ENCODE data around the gene DCAF12L2. TPM values are rescaled to one million over a fixed set of nuclear protein-coding genes. Genes with fewer than 3 reads are reported as not detected.
"Not testable (repeated sequence)": the region's sequence is repeated elsewhere in the genome, so short reads cannot be mapped to it uniquely, and the experiment has no call there.

DCAF12L2 gene
- total RNA-seq (2014; rRNA removed; shearing (Covaris generic); ENCODE audit: low replicate concordance): 0.22 TPM in 1 of 2 replicates, not detected in the other

DNA sequence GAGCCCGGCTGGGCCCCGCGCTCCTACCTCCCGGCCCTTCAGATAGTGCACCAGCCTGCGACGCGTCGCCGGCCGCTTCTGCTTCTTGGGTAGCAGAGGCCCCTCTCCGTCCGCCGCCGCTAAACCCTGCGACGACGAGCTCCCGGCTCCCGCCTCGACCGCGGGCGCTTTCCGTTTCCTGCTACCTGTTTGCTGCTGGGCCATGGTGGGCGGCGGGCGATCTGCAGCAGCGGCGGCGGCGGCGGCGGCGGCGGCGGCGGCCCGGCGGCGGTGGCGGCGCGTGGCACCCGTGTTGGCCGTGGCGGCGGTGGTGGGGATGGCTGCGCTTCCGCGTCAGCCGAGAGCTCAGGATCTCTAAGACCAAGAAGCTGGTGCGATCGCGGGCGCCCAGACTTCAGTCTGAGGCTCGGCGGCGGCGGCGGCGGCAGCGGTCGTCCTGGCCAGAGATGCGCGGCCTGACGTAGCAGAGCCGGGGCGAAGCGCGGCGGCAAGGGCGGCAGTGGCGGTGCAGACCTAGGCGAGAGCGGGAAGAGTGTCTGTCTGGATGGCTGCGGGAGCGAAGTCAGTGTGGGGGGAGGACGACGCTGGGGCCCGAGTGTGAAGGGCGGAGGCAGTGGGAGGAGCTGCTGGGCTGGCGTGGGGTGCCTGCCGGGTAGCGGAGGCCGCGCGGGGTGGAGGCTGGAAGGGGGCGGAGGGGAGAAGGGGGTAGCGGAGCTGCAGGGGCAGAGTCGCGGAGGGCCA is at the start of gene DCAF12L2:
Gene DCAF12L2 (minus strand): TSS at position 569 of the 741 bp plus-strand sequence. CDS start 365 bp downstream, at position 204.
- DNase-seq: no peak
- H3K9ac ChIP-seq (ENCODE audit: low read length): no peak within 1 kb of the TSS
- H3K4me3 ChIP-seq (ENCODE audit: low read length): no peak within 1 kb of the TSS
- no peaks in the 10 kb centered on the region for H3K27me3 ChIP-seq (ENCODE audit: low read length)
- no peaks in the 10 kb centered on the region for H4K20me1 ChIP-seq (ENCODE audit: insufficient read depth, low read depth, low read length)
- H3K9me3 ChIP-seq (ENCODE audit: low read length): peaks cover 4% of the 10 kb centered on the region
- H3K4me2 ChIP-seq (ENCODE audit: low read depth, low read length, poor library complexity, severe bottlenecking): no peak within 1 kb of the TSS
- H3K9me2 ChIP-seq (replicated peaks; ENCODE audit: insufficient read depth, low read length): no peaks in the 10 kb centered on the region
- no peak within 1 kb of the TSS for H3K27ac ChIP-seq (ENCODE audit: low read length)
- H3K4me1 ChIP-seq (ENCODE audit: low read length): no peaks in the 10 kb centered on the region
- H3K36me3 ChIP-seq (ENCODE audit: insufficient read depth, low read length): no peaks in the 10 kb centered on the region
- no peaks in the 10 kb centered on the region for H3K79me2 ChIP-seq (ENCODE audit: low read length)
- no peak within 1 kb of the TSS for H2AFZ ChIP-seq (ENCODE audit: low read length)

DNA sequence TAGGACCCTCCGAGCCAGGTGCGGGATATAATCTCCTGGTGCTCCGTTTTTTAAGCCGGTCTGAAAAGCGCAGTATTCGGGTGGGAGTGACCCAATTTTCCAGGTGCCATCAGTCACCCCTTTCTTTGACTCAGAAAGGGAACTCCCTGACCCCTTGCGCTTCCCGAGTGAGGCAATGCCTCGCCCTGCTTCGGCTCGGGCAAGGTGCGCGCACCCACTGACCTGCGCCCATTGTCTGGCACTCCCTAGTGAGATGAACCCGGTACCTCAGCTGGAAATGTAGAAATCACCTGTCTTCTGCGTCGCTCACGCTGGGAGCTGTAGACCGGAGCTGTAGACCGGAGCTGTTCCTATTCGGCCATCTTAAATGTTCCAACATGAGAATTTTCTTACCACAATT is 24.8 kb upstream of the DCAF12L2 start:
- not testable (repeated sequence) for H3K9me3 ChIP-seq (ENCODE audit: low read length); H3K9me2 ChIP-seq (replicated peaks; ENCODE audit: insufficient read depth, low read length); H3K27ac ChIP-seq (ENCODE audit: low read length); H3K4me2 ChIP-seq (ENCODE audit: low read depth, low read length, poor library complexity, severe bottlenecking); H3K9ac ChIP-seq (ENCODE audit: low read length); H3K4me1 ChIP-seq (ENCODE audit: low read length); H3K79me2 ChIP-seq (ENCODE audit: low read length); H2AFZ ChIP-seq (ENCODE audit: low read length); DNase-seq; H3K27me3 ChIP-seq (ENCODE audit: low read length); H3K36me3 ChIP-seq (ENCODE audit: insufficient read depth, low read length); H3K4me3 ChIP-seq (ENCODE audit: low read length); H4K20me1 ChIP-seq (ENCODE audit: insufficient read depth, low read depth, low read length)

DNA sequence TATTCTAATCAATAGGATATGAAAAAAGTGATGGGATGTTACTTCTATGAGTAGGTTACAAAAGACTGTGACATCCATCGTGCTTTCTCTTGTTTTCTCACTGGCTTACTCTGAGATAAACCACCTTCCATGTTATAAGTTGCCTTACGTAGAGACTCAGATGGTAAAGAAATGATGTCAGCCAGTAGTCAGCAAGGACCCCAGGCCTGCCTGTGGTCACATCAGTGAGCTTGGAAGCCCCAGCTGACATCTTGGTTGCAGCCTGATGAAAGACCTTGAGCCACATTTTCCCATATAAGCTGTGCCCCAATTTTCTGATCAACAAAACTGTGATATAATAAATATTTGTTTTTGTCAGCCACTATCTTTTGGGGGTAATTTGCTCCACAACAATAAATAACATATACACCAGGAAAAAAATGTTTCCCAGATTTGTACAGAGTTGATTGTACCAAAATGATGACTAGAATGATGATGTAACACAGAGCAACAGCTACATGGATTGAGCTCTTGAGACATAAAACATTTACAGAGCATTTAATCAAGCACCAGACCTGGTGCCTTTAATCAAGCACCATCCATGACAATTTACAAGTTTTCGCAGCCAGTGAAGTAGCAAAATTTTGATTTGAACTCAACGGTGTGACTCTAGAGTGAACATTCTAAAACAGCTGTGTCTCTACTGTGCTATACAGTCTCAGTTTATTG is 11.2 kb upstream of the DCAF12L2 start:
- no peaks in the 10 kb centered on the region for H3K9me3 ChIP-seq (ENCODE audit: low read length)
- no peak for DNase-seq
- no peaks in the 10 kb centered on the region for H3K36me3 ChIP-seq (ENCODE audit: insufficient read depth, low read length)
- no peak overlapping the region for H3K4me2 ChIP-seq (ENCODE audit: low read depth, low read length, poor library complexity, severe bottlenecking)
- H3K27me3 ChIP-seq (ENCODE audit: low read length): no peaks in the 10 kb centered on the region
- H3K79me2 ChIP-seq (ENCODE audit: low read length): no peaks in the 10 kb centered on the region
- no peak overlapping the region for H3K27ac ChIP-seq (ENCODE audit: low read length)
- no peak overlapping the region for H2AFZ ChIP-seq (ENCODE audit: low read length)
- H3K9me2 ChIP-seq (replicated peaks; ENCODE audit: insufficient read depth, low read length): no peaks in the 10 kb centered on the region
- no peaks in the 10 kb centered on the region for H3K4me1 ChIP-seq (ENCODE audit: low read length)
- no peak overlapping the region for H3K4me3 ChIP-seq (ENCODE audit: low read length)
- H4K20me1 ChIP-seq (ENCODE audit: insufficient read depth, low read depth, low read length): no peaks in the 10 kb centered on the region
- no peak overlapping the region for H3K9ac ChIP-seq (ENCODE audit: low read length)

DNA sequence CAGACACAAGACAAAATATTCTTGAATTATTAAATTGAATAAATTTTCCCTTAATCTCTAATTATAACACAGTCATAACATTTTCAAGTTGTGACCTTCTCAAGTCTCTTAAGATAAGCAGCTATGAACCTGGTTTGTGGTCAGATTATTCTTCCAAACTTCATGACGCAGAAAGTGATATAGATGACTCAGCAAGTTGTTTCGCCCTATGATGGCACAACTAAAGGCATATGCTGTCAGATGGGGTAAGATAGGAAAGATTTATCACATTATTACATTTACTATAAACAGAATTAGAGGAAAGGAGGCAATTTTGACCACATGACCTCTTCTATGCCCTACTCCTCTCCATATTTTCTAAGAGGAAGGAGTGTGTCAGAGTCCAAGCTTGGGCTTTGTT is 4.6 kb upstream of the DCAF12L2 start:
- Histone ChIP-seq H3K4me2 (ENCODE audit: low read depth, low read length, poor library complexity, severe bottlenecking) (no peak overlapping the region), H2AFZ (ENCODE audit: low read length) (no peak overlapping the region), H3K36me3 (ENCODE audit: insufficient read depth, low read length) (no peaks in the 10 kb centered on the region), H3K27ac (ENCODE audit: low read length) (no peak overlapping the region), H3K9me2 (replicated peaks; ENCODE audit: insufficient read depth, low read length) (no peaks in the 10 kb centered on the region), H3K79me2 (ENCODE audit: low read length) (no peaks in the 10 kb centered on the region), H3K9ac (ENCODE audit: low read length) (no peak overlapping the region), H4K20me1 (ENCODE audit: insufficient read depth, low read depth, low read length) (no peaks in the 10 kb centered on the region), H3K4me3 (ENCODE audit: low read length) (no peak overlapping the region), H3K9me3 (ENCODE audit: low read length) (no peaks in the 10 kb centered on the region), H3K4me1 (ENCODE audit: low read length) (no peaks in the 10 kb centered on the region), H3K27me3 (ENCODE audit: low read length) (no peaks in the 10 kb centered on the region)
- no peak for DNase-seq

DNA sequence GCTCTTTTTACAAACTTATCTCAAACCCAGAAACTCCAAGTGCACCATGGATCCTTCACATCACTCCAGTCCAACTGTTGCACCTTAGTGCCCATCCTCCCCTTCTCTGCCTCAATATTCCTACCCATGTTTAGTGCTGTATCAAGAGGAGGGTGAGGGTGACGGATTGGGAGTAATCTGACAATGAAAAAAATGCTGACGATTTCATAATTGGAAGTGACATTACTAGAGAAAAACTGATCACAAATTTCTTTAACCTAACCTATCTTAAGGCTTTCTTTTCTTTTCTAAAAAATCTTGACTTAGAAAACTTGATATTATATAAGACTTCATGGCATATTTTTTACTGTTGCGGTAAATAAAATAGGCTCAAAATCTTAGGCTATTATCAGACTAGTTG is 1.5 kb upstream of the DCAF12L2 start:
- H4K20me1 ChIP-seq (ENCODE audit: insufficient read depth, low read depth, low read length): no peaks in the 10 kb centered on the region
- H3K9me3 ChIP-seq (ENCODE audit: low read length): peaks cover 4% of the 10 kb centered on the region
- DNase-seq: no peak
- H3K27me3 ChIP-seq (ENCODE audit: low read length): no peaks in the 10 kb centered on the region
- H3K4me3 ChIP-seq (ENCODE audit: low read length): no peak overlapping the region
- no peaks in the 10 kb centered on the region for H3K36me3 ChIP-seq (ENCODE audit: insufficient read depth, low read length)
- no peaks in the 10 kb centered on the region for H3K79me2 ChIP-seq (ENCODE audit: low read length)
- H2AFZ ChIP-seq (ENCODE audit: low read length): no peak overlapping the region
- no peak overlapping the region for H3K9ac ChIP-seq (ENCODE audit: low read length)
- no peak overlapping the region for H3K27ac ChIP-seq (ENCODE audit: low read length)
- no peak overlapping the region for H3K4me2 ChIP-seq (ENCODE audit: low read depth, low read length, poor library complexity, severe bottlenecking)
- no peaks in the 10 kb centered on the region for H3K4me1 ChIP-seq (ENCODE audit: low read length)
- H3K9me2 ChIP-seq (replicated peaks; ENCODE audit: insufficient read depth, low read length): no peaks in the 10 kb centered on the region

DNA sequence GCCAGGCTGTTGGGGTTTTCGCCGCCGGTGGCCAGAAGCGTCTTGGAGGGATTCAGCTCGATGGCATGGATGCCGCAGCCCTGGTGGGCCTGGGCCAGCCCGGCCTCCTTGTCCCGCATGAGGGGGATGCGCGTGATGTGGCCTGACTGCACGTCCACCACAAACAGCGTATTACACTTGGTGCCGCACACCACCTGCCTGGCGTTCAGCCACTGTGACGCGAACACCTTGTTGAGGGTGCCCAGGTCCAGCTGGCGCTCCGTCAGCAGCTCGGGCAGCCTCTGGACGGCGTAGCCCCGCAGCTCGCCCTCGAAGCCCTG is 728 bp downstream of the DCAF12L2 start:
- Histone ChIP-seq H4K20me1 (ENCODE audit: insufficient read depth, low read depth, low read length) (no peaks in the 10 kb centered on the region), H3K9me2 (replicated peaks; ENCODE audit: insufficient read depth, low read length) (no peaks in the 10 kb centered on the region), H3K36me3 (ENCODE audit: insufficient read depth, low read length) (no peaks in the 10 kb centered on the region), H3K9ac (ENCODE audit: low read length) (no peak overlapping the region), H3K9me3 (ENCODE audit: low read length) (peaks cover 4% of the 10 kb centered on the region), H3K79me2 (ENCODE audit: low read length) (no peaks in the 10 kb centered on the region), H3K27ac (ENCODE audit: low read length) (no peak overlapping the region), H3K4me1 (ENCODE audit: low read length) (no peaks in the 10 kb centered on the region), H3K27me3 (ENCODE audit: low read length) (no peaks in the 10 kb centered on the region), H3K4me3 (ENCODE audit: low read length) (no peak overlapping the region), H3K4me2 (ENCODE audit: low read depth, low read length, poor library complexity, severe bottlenecking) (no peak overlapping the region), H2AFZ (ENCODE audit: low read length) (no peak overlapping the region)
- DNase-seq: no peak

DNA sequence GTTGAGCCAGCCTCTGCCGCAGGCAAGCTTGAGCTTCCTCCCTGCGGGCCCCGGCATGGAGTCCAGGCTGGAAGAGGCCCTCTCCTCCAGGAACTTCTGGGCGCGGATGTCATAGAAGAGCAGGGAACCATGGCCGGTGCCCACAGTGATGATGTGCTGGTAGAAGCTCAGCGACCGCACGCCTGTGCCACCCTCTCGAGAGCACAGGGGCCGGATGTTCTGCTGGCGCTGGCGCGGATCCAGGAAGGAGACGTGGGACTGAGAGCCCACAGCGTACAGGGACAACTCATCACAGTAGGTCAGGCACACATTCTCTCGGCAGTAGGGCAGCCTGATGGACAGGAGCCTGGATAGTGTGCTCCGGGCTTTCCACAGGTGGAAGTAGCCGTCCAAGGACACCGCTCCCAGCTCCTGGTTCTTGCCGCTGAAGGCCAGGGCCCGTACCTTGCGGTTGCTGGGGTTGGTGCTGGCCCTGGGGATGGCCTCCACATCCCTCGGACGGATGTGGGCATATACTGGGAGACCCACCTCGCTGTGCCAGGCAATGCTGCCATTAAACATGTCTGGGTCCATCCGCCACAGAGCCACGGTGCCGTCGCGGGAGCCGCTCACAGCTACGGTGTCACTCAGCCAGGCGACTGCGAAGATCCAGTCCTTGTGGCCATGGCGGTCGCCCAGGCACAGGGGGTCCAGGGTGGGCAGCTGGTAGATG is 1.2 kb downstream of the DCAF12L2 start:
- Histone ChIP-seq H3K27me3 (ENCODE audit: low read length) (no peaks in the 10 kb centered on the region), H3K4me1 (ENCODE audit: low read length) (no peaks in the 10 kb centered on the region), H3K9ac (ENCODE audit: low read length) (no peak overlapping the region), H3K4me3 (ENCODE audit: low read length) (no peak overlapping the region), H2AFZ (ENCODE audit: low read length) (no peak overlapping the region), H3K9me2 (replicated peaks; ENCODE audit: insufficient read depth, low read length) (no peaks in the 10 kb centered on the region), H3K27ac (ENCODE audit: low read length) (no peak overlapping the region), H3K4me2 (ENCODE audit: low read depth, low read length, poor library complexity, severe bottlenecking) (no peak overlapping the region), H3K9me3 (ENCODE audit: low read length) (peaks cover 4% of the 10 kb centered on the region), H3K79me2 (ENCODE audit: low read length) (no peaks in the 10 kb centered on the region), H4K20me1 (ENCODE audit: insufficient read depth, low read depth, low read length) (no peaks in the 10 kb centered on the region), H3K36me3 (ENCODE audit: insufficient read depth, low read length) (no peaks in the 10 kb centered on the region)
- no peak for DNase-seq

DNA sequence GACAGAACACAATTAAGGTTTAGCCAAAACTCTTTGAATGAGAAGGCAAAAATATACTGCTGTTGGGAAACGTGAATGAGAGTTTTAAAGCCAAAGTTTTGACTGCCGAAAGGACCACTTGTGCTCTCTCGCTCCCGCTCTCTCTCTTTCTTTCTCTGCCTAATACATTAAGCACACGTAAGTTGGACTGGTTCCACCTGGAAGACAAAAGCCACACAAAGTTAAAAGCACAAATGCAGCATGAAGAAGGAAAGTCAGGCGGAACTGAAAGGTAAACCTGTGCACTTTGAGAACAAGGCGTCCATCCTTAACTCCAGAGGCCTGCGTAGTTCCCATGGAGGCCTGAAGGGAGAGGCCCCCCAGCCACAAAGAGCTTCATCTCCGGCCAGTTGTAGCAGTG is 1.9 kb downstream of the DCAF12L2 start:
- H2AFZ ChIP-seq (ENCODE audit: low read length): no peak overlapping the region
- H3K36me3 ChIP-seq (ENCODE audit: insufficient read depth, low read length): no peaks in the 10 kb centered on the region
- no peak overlapping the region for H3K9ac ChIP-seq (ENCODE audit: low read length)
- no peak overlapping the region for H3K4me2 ChIP-seq (ENCODE audit: low read depth, low read length, poor library complexity, severe bottlenecking)
- no peak overlapping the region for H3K4me3 ChIP-seq (ENCODE audit: low read length)
- no peaks in the 10 kb centered on the region for H3K9me2 ChIP-seq (replicated peaks; ENCODE audit: insufficient read depth, low read length)
- peaks cover 4% of the 10 kb centered on the region for H3K9me3 ChIP-seq (ENCODE audit: low read length)
- H3K4me1 ChIP-seq (ENCODE audit: low read length): no peaks in the 10 kb centered on the region
- no peaks in the 10 kb centered on the region for H4K20me1 ChIP-seq (ENCODE audit: insufficient read depth, low read depth, low read length)
- no peaks in the 10 kb centered on the region for H3K27me3 ChIP-seq (ENCODE audit: low read length)
- no peak overlapping the region for H3K27ac ChIP-seq (ENCODE audit: low read length)
- no peak for DNase-seq
- no peaks in the 10 kb centered on the region for H3K79me2 ChIP-seq (ENCODE audit: low read length)
